Mononuclear cell (primary cell): Measurements from ENCODE around the gene ARHGEF6. TPM values are rescaled to one million over a fixed set of nuclear protein-coding genes. Genes with fewer than 3 reads are reported as not detected.

Source experiments
- H3K27me3 ChIP-seq: 2 replicates; pipeline ENCODE4 v1.6.0; 2011; ENCODE audit warnings: low read length, control low read depth; ENCODE audit not compliant: insufficient read depth
- H3K4me1 ChIP-seq: 2 replicates; pipeline ENCODE4 v1.5.1; 2011; ENCODE audit warnings: mild to moderate bottlenecking, low read length, control low read depth; ENCODE audit not compliant: insufficient read depth
- H3K4me3 ChIP-seq: 2 replicates; pipeline ENCODE4 v1.5.1; 2011; ENCODE audit warnings: mild to moderate bottlenecking, low read length, moderate library complexity
- H3K9me3 ChIP-seq: 2 replicates; pipeline ENCODE4 v1.5.1; 2011; ENCODE audit warnings: low read depth, mild to moderate bottlenecking, control low read depth, low read length
- total RNA-seq: library from RNA; depleted of rRNA; stranded (reverse); fragments of >200 nt; gene quantifications from one replicate; pipeline ENCODE4 v1.2.3, GENCODE V29; 2012

The ARHGEF6 gene
- total RNA-seq, 1 donor = 63.8 TPM

DNA sequence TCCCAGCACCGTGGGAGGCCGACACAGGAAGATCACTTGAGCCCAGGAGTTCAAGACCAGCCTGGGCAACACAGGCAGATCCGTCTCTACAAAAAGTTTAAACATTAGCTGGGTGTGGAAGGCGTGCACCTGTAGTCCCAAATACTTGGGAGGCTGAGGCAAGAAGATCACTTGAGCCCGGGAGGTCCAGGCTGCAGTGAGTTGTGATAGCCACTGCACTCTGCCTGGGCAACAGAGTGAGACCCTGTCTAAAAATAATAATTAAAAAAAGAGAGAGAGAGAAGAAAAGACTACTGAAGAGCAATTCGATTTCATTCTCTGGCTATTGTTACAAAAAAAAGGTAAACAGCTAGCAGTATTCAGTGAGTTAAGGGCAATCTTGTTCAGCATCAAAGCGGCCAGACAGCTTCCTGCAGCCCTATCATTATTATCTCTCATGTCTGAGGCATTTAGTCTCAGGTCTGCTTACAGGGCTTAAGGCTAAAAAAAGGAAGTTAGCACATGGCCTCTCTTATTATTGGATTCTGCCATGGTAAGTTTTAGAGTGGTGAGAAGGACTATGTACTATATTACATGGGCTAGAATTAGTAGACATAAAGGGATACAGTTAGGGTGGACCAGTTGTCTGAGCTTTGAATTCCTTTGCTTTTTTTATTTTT, 37.9 kb downstream of the ARHGEF6 start:
- no peak overlapping the region for H3K4me3 ChIP-seq
- H3K9me3 ChIP-seq = no peaks in the 10 kb centered on the region
- peaks cover 46% of the 10 kb centered on the region for H3K4me1 ChIP-seq
- no peaks in the 10 kb centered on the region for H3K27me3 ChIP-seq

DNA sequence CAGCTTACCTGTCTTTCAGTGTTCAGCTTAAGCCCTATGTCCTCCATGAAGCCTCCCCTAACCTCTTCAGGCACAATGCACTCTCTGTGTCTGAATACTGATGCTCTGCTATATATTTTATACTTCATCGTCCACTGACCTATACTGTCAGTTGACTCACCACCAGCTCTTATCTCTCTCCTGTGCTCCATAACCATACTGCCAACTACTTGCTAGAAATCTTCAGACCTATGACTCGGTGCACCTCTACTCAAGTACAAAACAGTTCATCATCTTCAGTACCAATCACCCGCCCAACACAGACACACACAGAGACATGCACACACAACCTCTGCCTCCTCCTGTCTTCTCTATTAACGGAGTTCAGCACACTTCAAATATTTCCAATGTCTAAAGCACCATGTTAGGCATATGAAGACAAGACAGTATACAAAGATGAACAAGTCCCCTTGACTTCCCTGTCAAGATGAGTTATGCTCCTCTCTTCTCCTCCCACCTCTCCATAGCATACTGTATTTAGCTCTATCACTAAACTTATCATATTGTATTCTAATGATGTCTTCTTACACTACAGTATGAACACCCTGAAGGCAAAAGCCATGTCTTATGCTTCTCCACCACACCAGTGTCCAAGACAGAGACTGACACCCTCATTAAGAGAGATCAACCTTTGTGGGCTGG, 42.5 kb downstream of the ARHGEF6 start:
- no peaks in the 10 kb centered on the region for H3K9me3 ChIP-seq
- no peaks in the 10 kb centered on the region for H3K27me3 ChIP-seq
- H3K4me3 ChIP-seq = no peak overlapping the region
- peaks cover 14% of the 10 kb centered on the region for H3K4me1 ChIP-seq

DNA sequence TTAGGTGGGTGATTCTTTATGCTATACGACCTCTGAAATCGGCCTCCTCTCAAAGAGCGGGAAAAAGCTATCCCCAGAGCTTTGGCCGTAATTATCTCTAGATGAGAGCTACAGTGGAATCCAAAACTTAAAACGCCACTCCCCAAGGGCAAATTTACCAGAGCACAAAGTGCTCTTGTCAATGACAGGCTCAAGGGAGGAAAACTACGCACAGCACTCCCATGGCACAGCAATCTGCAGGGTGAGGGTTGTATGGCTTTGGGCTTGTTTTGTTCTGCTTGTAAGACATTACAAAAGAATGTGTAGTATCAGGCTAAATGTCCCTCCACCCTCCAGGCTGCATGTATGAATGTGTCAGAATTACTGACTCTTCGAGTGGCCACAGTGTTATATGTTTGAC, 44.0 kb downstream of the ARHGEF6 start:
- Histone ChIP-seq H3K4me3 (no peak overlapping the region), H3K27me3 (no peaks in the 10 kb centered on the region), H3K9me3 (no peaks in the 10 kb centered on the region), H3K4me1 (peaks cover 8% of the 10 kb centered on the region)

DNA sequence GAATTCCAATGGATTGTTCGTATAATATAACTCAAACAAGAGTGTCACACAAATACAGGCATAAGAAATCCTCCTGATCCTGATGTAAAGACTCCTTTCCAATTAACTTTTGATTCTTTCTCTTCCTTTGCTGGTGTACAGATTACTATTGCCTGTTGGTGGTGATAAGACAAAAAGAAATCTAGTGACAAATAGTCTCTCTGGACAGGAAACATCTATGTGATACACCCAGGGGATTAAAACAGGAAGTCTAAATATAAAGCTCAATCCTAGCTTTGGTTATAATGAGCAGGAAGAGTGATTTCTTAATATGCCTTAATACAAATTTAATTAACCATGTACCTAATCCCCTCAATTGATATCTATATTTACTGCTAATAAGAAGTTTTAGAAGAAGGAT, 45.1 kb downstream of the ARHGEF6 start:
- H3K9me3 ChIP-seq = no peaks in the 10 kb centered on the region
- peaks cover 8% of the 10 kb centered on the region for H3K4me1 ChIP-seq
- H3K4me3 ChIP-seq = no peak overlapping the region
- H3K27me3 ChIP-seq = no peaks in the 10 kb centered on the region

DNA sequence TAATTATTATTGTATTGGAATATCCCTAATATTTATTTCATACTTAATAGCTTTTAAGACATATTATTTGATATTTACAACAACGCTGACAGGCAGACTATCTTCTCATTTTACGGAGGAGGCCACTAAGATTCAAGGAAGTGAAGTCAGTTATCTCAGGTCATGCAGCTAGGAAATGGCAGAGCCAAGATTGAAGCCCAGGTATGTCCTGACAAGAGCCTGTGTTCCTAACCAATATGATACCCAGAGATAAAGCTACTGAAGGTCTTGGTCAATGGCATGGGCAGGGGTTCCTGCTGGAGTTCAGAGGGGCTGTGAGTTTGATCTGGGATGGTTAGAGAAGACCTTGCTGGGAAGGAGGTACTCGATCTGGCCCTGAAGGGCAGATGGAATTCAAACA, 47.1 kb downstream of the ARHGEF6 start:
- no peak overlapping the region for H3K4me3 ChIP-seq
- peaks cover 8% of the 10 kb centered on the region for H3K4me1 ChIP-seq
- H3K9me3 ChIP-seq = no peaks in the 10 kb centered on the region
- H3K27me3 ChIP-seq = no peaks in the 10 kb centered on the region

DNA sequence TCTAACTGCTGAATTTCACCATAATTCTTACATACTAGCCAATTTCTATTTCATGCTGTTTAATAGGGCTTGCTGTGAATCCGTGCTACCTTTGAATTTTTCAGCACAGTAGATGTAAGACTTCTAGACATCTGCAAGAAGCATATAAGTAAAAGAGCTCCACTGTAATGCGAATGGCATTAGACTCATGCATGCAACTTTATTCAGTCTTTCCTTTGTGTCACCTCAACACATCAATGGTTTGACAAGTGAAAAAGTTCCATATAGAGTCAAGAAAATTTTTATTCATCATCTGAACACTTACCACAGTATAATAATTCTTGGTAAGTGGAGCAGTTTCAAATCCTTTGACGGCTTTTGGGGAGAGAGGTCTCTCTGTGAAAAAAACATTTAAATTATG, 48.9 kb downstream of the ARHGEF6 start:
- Histone ChIP-seq H3K4me1 (peaks cover 11% of the 10 kb centered on the region), H3K4me3 (no peak overlapping the region), H3K9me3 (no peaks in the 10 kb centered on the region), H3K27me3 (no peaks in the 10 kb centered on the region)

DNA sequence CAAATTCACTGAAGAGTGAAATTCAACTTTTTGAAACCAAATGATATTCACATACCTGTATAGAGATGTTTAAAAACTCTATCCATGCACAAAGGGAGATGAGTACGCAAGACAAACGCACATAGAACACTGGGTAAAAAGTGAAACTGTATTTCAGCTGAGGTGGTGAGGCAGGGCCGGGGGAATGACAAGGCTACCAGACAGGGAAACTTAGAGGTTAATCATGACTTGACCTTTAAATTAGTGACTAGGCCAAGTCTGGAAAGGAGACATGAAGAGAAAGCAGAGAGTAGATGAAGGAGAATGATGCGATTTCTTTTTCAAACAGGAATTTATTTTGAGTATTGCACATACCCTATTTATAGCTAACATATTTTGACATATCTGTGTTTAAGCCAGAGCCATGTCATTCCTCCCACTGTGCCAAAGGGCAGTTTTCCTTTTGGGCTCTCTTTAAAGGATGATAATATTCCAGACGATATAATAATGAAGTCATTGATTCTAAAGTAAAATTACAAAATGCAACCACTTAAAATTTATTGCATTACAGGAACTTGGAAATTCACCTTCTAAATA, 49.4 kb downstream of the ARHGEF6 start:
- H3K27me3 ChIP-seq = no peaks in the 10 kb centered on the region
- peaks cover 11% of the 10 kb centered on the region for H3K4me1 ChIP-seq
- H3K9me3 ChIP-seq = no peaks in the 10 kb centered on the region
- no peak overlapping the region for H3K4me3 ChIP-seq

DNA sequence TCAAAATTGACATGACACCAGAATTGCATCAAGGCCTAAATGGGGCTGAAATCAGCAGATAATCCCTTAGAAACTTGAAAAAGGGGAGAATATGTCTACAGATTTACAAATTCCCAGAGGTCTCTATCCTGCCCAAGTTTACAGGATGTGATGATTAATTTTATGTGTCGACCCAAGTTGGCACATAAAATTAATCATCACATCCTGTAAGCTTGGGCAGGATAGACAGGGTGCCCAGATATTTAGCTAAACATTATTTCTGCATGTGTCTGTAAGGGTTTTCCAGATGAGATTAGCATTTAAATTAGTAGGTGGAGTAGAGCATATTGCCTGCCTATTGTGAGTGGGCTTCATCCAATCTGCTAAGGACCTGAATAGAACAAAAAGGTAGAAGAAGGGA, 52.3 kb downstream of the ARHGEF6 start:
- Histone ChIP-seq H3K27me3 (no peaks in the 10 kb centered on the region), H3K9me3 (no peaks in the 10 kb centered on the region), H3K4me3 (no peak overlapping the region), H3K4me1 (peaks cover 3% of the 10 kb centered on the region)

DNA sequence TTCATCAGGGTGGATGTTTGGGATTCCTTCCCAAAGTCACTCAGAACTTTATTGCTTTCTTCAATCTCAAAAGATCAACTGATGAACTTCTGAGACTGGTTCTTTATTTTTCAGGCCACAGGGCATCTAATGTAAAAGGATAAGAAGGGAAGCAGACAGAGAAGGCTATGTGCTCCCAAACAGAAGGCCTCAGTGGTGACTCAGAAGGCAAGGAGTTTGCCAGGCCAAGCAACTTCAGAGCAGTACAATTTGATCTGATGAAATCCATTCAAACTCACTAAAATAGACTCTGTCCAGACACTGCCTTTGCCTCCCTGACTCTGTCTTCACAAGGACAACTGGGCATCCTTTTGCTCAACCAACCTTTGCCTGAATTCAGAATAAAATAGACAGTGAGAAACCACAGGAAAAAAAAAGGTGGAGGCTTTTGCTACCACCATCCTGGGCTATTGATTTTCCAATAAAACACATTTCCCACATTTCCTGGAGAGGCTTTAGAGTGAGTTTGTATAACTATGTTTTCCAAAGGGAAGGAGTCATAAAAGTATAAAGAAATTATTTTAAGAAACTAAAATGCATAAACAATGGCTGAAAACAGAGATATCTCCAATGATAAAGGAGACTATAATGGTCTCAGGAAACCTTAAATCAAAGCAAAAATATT, 55.2 kb downstream of the ARHGEF6 start:
- H3K9me3 ChIP-seq = no peaks in the 10 kb centered on the region
- H3K4me1 ChIP-seq = peaks cover 3% of the 10 kb centered on the region
- H3K27me3 ChIP-seq = no peaks in the 10 kb centered on the region
- no peak overlapping the region for H3K4me3 ChIP-seq

DNA sequence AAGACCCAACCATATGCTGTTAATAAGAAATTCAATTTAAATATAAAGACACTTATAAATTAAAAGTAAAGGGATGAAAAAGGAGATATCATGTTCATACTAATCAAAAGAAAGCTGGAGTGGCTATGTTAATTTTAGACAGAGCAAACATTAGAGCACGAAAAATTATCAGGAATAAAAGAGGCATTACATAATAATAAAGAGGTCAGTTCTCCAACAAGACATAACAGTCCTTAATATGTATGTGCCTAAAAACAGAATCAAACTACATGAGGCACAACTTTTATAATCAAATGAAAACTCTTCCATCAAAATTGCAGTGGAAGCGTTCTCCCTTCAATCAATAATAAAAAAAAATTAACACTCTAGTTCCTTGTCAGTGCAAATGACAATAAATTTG, 62.6 kb downstream of the ARHGEF6 start:
- no peaks in the 10 kb centered on the region for H3K9me3 ChIP-seq
- H3K4me1 ChIP-seq = peaks cover 24% of the 10 kb centered on the region
- H3K27me3 ChIP-seq = no peaks in the 10 kb centered on the region
- no peak overlapping the region for H3K4me3 ChIP-seq

DNA sequence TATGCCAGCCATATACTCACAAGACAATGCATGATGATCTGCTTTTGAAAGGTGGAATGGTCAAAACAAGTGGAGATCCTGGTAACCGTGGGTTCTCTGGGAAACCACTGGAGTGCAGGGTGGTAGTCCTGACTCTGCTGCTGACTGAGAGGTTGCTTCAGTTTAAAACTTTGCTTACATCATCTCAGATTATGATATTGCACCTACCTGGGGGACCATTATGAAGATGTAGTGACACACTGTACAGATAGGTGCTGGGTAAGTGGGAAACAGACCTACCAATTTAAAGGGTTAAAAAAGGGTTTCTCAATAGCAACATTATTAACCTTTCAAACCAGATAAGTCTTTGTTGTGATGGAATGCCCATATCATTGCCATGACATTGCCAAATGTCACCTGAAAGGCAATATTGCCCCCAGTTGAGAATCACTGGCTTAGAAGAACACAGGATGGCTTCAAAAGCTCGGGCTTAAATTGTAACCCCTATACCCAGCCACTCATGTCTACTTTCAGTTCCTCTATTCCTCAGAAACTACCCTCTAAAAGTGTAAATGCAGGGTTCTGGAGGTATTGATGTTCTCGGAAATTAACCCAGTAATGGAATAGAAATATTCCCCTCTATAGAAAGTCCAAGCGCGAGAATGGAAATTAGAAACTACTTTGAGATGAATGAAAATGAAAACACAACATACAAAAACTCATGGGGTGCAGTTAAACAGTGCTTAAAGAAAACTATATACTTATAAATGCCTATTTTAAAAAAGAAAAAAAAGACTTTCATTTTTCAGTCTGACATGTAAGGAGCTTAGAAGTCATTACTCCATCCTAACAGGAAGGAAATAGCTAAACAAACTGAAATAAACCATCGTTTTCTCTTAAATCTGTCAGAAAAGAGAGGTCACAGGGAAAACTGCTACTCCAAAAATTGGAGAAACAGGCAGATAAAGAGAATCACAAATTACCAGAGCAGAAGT, 65.8 kb downstream of the ARHGEF6 start:
- Histone ChIP-seq H3K27me3 (no peaks in the 10 kb centered on the region), H3K4me1 (peaks cover 35% of the 10 kb centered on the region), H3K9me3 (no peaks in the 10 kb centered on the region), H3K4me3 (no peak overlapping the region)

DNA sequence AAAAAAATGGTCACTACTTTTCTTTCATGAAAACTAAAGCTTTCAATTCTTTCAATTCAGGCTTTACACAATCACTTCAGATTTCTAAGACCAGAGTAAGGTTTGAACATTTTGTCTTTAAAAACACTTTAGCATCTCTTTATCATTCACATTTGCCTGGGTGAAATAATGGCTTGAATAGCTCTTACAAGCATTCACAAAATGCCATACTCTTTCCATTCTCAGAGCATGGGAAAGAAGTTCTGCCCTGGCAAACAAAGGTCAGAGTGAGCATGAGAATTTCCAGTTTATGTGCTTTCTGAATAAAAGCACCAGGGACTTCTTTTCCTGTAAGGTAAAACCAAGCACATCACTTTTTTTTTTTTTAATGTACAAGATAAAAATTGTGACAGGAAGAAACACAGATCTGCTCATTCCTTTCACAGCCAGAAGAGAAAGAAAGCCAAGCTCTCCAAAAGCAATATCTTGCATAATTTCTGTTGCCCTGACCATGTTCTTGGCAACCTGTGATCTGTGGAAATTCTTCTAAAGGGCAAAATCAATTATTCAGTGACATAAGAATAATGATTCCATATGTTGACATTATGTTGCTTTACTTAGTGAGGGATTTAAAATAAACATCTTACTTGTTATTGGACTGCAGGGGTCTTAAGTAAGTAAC, 68.0 kb downstream of the ARHGEF6 start:
- Histone ChIP-seq H3K4me1 (peaks cover 39% of the 10 kb centered on the region), H3K9me3 (no peaks in the 10 kb centered on the region), H3K27me3 (no peaks in the 10 kb centered on the region), H3K4me3 (no peak overlapping the region)

DNA sequence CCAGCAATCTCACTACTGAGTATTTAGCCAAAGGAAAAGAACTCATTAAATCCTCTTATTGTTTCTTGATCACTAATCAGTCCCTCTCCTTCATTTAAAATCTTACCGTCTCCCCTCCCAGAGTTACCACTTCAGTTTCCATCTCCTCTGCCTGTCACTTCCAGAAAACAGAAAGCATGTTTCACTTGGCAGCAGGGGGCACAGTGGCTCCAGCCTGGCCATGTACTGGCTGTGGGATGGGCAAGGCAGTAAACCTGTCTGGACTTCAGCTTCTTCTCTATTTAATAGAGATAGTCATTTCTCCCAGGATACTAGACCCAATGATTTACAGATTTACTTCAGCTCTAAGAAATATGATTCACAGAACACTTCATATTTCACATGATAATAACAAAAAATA, 69.6 kb downstream of the ARHGEF6 start:
- Histone ChIP-seq H3K4me3 (no peak overlapping the region), H3K27me3 (no peaks in the 10 kb centered on the region), H3K9me3 (no peaks in the 10 kb centered on the region), H3K4me1 (peaks cover 33% of the 10 kb centered on the region)

DNA sequence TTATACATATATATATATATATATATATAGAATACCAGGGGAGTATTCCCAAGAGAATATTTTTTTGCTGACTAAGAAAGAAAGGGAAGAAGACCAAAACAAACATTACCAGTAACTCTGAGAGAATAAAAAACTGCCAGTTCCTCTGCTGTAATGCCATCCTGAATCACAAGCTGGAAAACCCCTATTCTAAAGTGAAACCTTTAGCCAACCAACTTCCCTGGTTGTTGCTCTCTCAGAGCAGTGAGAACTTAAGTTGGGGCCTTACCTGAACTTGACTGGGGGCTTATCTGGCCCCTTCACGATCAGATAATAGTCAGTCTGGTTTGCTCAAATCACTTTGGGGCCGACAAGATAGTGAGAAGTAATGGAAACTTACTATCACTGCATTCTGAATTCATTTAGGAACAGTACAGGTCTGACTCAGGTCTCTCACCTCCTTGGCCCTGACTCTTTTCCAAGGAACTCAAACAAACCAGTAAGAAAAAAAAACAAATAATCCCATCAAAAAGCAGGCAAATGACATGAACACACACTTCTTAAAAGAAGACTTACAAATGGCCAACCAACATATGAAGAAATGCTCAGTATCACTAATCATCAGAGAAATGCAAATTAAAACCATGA, 70.3 kb downstream of the ARHGEF6 start:
- Histone ChIP-seq H3K9me3 (no peaks in the 10 kb centered on the region), H3K4me3 (no peak overlapping the region), H3K27me3 (no peaks in the 10 kb centered on the region), H3K4me1 (peaks cover 26% of the 10 kb centered on the region)
